Body of pancreas (tissue), 4 donors: ENCODE data around the gene NLRP6.

Experiments
- POLR2A ChIP-seq, 3 donors: fragments of 450-650 bp; IDR thresholded peaks; one replicate each; pipeline ENCODE4 v1.6.1; 2016; ENCODE audit warnings: antibody characterized with exemption in 3 of 3, mild to moderate bottlenecking in 2 of 3
- TF ChIP-seq, protein P1 (sequence below), 7 experiments: fragments of 450-650 bp in 4 of 7; fragments of 200-600 bp in 3 of 7; sonication (generic) in 3 of 7; IDR thresholded peaks; one replicate each; pipeline ENCODE4 v1.5.1; 2016 to 2019; ENCODE audit warnings: antibody characterized with exemption in 7 of 7

DNA sequence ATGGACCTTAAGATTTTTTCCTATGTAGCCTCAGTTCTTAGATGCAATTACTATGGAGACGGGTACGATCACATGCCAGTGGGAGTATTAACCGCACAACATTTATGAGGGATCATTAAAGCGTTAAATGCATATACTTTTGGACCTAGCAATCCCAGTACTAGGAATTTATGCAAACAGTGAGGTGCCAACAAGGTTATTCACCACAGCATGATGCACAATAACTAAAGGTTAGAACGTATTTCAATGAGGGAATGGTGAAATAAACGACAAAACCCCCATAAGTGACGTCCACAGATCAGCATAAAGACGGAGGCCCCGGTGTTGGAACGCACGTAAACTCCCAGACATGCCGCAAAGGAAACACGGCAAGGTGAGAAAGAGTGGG, 42.6 kb upstream of the NLRP6 start:
- no peak for TF ChIP-seq POLR2A (IDR thresholded peaks at IDR 0.05)
- TF ChIP-seq, protein P1, sequence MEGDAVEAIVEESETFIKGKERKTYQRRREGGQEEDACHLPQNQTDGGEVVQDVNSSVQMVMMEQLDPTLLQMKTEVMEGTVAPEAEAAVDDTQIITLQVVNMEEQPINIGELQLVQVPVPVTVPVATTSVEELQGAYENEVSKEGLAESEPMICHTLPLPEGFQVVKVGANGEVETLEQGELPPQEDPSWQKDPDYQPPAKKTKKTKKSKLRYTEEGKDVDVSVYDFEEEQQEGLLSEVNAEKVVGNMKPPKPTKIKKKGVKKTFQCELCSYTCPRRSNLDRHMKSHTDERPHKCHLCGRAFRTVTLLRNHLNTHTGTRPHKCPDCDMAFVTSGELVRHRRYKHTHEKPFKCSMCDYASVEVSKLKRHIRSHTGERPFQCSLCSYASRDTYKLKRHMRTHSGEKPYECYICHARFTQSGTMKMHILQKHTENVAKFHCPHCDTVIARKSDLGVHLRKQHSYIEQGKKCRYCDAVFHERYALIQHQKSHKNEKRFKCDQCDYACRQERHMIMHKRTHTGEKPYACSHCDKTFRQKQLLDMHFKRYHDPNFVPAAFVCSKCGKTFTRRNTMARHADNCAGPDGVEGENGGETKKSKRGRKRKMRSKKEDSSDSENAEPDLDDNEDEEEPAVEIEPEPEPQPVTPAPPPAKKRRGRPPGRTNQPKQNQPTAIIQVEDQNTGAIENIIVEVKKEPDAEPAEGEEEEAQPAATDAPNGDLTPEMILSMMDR (IDR thresholded peaks at IDR 0.05), result no peak
